OCI-LY1 (cell line): ENCODE measurements around the gene LHX5.

ENCODE experiments used
- H2AFZ ChIP-seq: fragments of 200-600 bp; sonication (generic), shearing (Covaris generic); 2 replicates; pipeline ENCODE4 v1.6.0; 2014; ENCODE audit warnings: antibody characterized with exemption, mild to moderate bottlenecking, low read length
- H3F3A ChIP-seq: fragments of 200-600 bp; sonication (generic), shearing (Covaris generic); 2 replicates; pipeline ENCODE4 v1.6.0; 2014; ENCODE audit warnings: mild to moderate bottlenecking, antibody characterized with exemption, low read length, moderate library complexity; ENCODE audit not compliant: insufficient read depth
- H3K27ac ChIP-seq: fragments of 200-600 bp; sonication (generic); 2 replicates; pipeline ENCODE4 v1.5.1; 2014; ENCODE audit warnings: low read length, mixed run types, mild to moderate bottlenecking, low read depth; ENCODE audit not compliant: poor library complexity, severe bottlenecking
- H3K27me3 ChIP-seq: fragments of 200-600 bp; sonication (generic); 2 replicates; pipeline ENCODE4 v1.6.0; 2014; ENCODE audit warnings: antibody characterized with exemption, mild to moderate bottlenecking, low read length, moderate library complexity; ENCODE audit not compliant: insufficient read depth
- H3K36me3 ChIP-seq: fragments of 200-600 bp; sonication (generic); 2 replicates; pipeline ENCODE4 v1.6.1; 2014; ENCODE audit warnings: mild to moderate bottlenecking, antibody characterized with exemption, low read length, moderate library complexity, mixed read lengths; ENCODE audit not compliant: insufficient read depth
- H3K4me1 ChIP-seq: fragments of 200-600 bp; sonication (generic); 2 replicates; pipeline ENCODE4 v1.5.1; 2014; ENCODE audit warnings: mild to moderate bottlenecking, low read length, moderate library complexity; ENCODE audit not compliant: insufficient read depth, severe bottlenecking
- H3K4me2 ChIP-seq: fragments of 200-600 bp; sonication (generic), shearing (Covaris generic); 2 replicates; pipeline ENCODE4 v1.6.1; 2014; ENCODE audit warnings: low read length
- H3K4me3 ChIP-seq: fragments of 200-600 bp; sonication (generic); 2 replicates; pipeline ENCODE4 v1.5.1; 2014; ENCODE audit warnings: low read length, low read depth, mild to moderate bottlenecking, mixed read lengths; ENCODE audit not compliant: poor library complexity, severe bottlenecking
- H3K79me2 ChIP-seq: fragments of 200-600 bp; shearing (Covaris generic); 2 replicates; pipeline ENCODE4 v1.6.1; 2016; ENCODE audit warnings: mixed run types, low read length, mixed read lengths; ENCODE audit not compliant: insufficient read depth
- H3K9ac ChIP-seq: fragments of 200-600 bp; sonication (generic), shearing (Covaris generic); 2 replicates; pipeline ENCODE4 v1.6.1; 2014; ENCODE audit warnings: mild to moderate bottlenecking, low read length, mixed read lengths
- H3K9me2 ChIP-seq: fragments of 200-600 bp; sonication (generic), shearing (Covaris generic); 2 replicates; pipeline ENCODE4 v1.6.1; 2014; ENCODE audit warnings: low read depth, mild to moderate bottlenecking, low read length, mixed read lengths
- H3K9me3 ChIP-seq: fragments of 200-600 bp; shearing (Covaris generic); 2 replicates; pipeline ENCODE4 v1.6.1; 2014; ENCODE audit warnings: low read length, mixed read lengths
- H4K20me1 ChIP-seq: fragments of 200-600 bp; sonication (generic), shearing (Covaris generic); 2 replicates; pipeline ENCODE4 v1.6.0; 2016; ENCODE audit warnings: mild to moderate bottlenecking, low read length; ENCODE audit not compliant: insufficient read depth
- CTCF ChIP-seq: fragments of 200-600 bp; sonication (generic), shearing (Covaris generic); IDR thresholded peaks from 2 replicates; pipeline ENCODE4 v1.5.1; 2017; ENCODE audit warnings: mild to moderate bottlenecking, antibody characterized with exemption, low read length, moderate library complexity, mixed read lengths
- EZH2 ChIP-seq: fragments of 200-600 bp; sonication (generic), shearing (Covaris generic); IDR thresholded peaks from 2 replicates; pipeline ENCODE4 v1.8.0; 2017; ENCODE audit warnings: borderline replicate concordance, mixed run types, mild to moderate bottlenecking, antibody characterized with exemption, low read length, moderate library complexity, mixed read lengths

The LHX5 gene

GRCh38 chr12:113469224-113469948 lies 2.3 kb downstream of the LHX5 start:
- TF ChIP-seq EZH2 = no peak
- no peak for TF ChIP-seq CTCF

GRCh38 chr12:113468365-113469223 lies 3.1 kb downstream of the LHX5 start:
- H3K79me2 ChIP-seq = no peaks in the 10 kb centered on the region
- no peak overlapping the region for H3K27ac ChIP-seq
- H3K9ac ChIP-seq = no peak overlapping the region
- H4K20me1 ChIP-seq = no peaks in the 10 kb centered on the region
- H3K4me2 ChIP-seq = no peak overlapping the region
- H3K36me3 ChIP-seq = no peaks in the 10 kb centered on the region
- no peaks in the 10 kb centered on the region for H3F3A ChIP-seq
- H2AFZ ChIP-seq = no peak overlapping the region
- H3K4me1 ChIP-seq = no peaks in the 10 kb centered on the region
- H3K4me3 ChIP-seq = no peak overlapping the region
- no peaks in the 10 kb centered on the region for H3K9me3 ChIP-seq
- TF ChIP-seq EZH2 (no peak), CTCF (no peak)
- no peaks in the 10 kb centered on the region for H3K9me2 ChIP-seq
- no peaks in the 10 kb centered on the region for H3K27me3 ChIP-seq

More at GRCh38 chr12:113469224-113469948, 2.3 kb downstream of the LHX5 start:
- Histone ChIP-seq H3K9me2 (no peaks in the 10 kb centered on the region), H3F3A (no peaks in the 10 kb centered on the region), H3K9ac (no peak overlapping the region), H3K27ac (no peak overlapping the region), H3K9me3 (no peaks in the 10 kb centered on the region), H3K4me1 (no peaks in the 10 kb centered on the region), H3K36me3 (no peaks in the 10 kb centered on the region), H3K4me3 (no peak overlapping the region), H4K20me1 (no peaks in the 10 kb centered on the region), H3K27me3 (no peaks in the 10 kb centered on the region), H3K79me2 (no peaks in the 10 kb centered on the region), H3K4me2 (no peak overlapping the region), H2AFZ (no peak overlapping the region)

GRCh38 chr12:113467502-113468364 lies 3.9 kb downstream of the LHX5 start:
- Histone ChIP-seq H2AFZ (no peak overlapping the region), H3K9me2 (no peaks in the 10 kb centered on the region), H3K27me3 (no peaks in the 10 kb centered on the region), H3K4me2 (no peak overlapping the region), H3K79me2 (no peaks in the 10 kb centered on the region), H3K9ac (no peak overlapping the region), H3K4me3 (no peak overlapping the region), H3K36me3 (no peaks in the 10 kb centered on the region), H3K27ac (no peak overlapping the region), H3F3A (no peaks in the 10 kb centered on the region), H3K9me3 (no peaks in the 10 kb centered on the region), H3K4me1 (no peaks in the 10 kb centered on the region), H4K20me1 (no peaks in the 10 kb centered on the region)
- TF ChIP-seq CTCF (no peak), EZH2 (no peak)
